Activated CD4-positive, alpha-beta T cell treated with anti-CD3 and anti-CD28 coated beads, Interleukin-2, amount 50 U/mL, for 24 hours (primary cell): Measurements from ENCODE around the gene ATOH8.

Source experiments
- DNase-seq, 2 donors: peaks; one replicate each; pipeline ENCODE4 v3.0.0-alpha.2; 2020; ENCODE audit warnings: low read depth in 1 of 2, low spot score in 1 of 2

The ATOH8 gene

DNA sequence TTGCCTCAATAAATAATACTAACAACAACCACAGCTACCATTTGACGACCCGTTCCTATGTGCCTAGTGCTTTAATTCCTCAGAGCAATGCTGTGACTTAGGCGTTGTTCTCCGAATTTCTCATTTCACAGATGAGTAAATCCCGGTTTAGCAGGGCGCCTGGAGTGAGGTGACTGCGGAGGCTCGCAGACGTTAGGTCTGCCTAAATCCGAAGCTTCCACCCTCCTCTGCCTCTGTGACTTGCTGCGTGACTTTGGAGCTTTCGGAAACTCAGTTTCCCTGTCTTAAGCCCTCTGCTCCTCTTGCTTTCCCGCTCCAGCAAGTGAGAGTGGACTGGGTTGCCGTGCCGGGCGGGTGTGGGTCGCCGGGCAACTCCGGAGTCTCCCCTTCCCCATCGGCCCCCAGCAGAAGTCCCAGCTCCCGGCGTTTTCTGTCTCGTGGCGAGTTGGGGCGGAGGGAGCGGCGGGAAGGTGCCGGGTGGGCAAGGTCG is 711 bp upstream of the ATOH8 start:
- no peak for DNase-seq

- DNase-seq = no peak
Measured at GRCh38 chr2:85754313-85755095, 713 bp downstream of the ATOH8 start.

DNA sequence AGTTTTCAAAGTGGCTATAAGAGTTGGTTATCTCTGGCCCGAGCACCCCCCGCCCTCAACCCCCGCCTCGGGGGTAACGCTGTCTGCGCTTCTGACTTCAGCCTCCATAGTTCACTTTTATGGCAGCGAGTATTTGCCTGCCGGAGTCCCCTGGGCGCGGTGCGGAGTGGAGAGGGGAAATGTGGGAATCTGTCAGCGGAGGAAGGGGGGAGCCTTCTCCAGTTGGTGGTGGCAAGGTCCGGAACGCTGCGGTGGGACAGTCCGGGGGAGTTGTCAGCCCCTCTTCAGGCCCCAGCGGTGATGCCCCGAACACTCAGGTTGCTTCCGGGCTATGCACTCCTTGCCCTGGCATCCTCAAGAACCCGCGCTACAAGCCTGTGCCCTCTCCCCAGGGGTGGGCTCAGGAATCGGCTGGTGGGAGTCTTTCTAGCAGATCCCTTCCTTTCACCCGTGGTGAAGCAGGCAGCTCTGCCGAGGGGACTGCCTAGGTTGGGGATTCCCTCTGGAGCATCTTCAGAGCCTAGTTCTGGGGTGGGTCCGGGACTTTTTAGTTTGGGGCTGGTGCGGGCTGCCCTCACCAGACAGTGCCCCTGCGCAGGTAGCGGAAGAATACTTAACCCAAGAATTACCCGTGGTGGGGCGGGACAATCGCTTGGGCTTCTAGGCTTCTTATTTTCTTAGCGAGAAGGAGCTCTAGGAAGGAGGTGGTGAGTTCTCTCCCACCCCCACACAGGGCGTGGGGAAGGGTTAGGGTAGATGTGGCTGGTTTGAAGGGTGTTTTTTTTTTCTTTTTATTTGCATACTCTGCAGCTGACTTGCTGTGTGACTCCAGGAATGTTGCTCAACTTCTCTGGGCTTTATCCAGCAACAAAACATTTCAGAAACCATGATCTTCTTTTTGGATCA is 1.6 kb downstream of the ATOH8 start:
- DNase-seq = no peak

DNA sequence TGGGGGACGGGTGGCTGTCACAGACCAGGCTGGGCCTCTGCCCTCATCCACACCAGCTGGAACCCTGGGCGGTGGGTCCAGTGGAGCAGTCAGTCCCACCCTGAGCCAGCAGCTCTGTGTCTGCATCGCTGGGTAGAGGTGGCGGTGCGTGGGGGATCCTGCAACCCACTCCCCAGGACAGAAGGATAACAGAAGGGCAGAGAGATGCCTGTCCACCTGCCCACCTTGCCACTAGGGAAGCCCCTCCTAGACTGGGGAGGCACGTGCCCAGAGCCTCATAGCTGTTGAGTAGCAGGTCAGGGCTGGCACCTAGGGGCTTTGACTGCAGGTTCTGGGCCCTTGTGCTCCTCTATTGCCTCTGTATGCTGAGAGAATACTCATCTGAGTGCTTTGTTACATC is 2.4 kb downstream of the ATOH8 start:
- no peak for DNase-seq

DNA sequence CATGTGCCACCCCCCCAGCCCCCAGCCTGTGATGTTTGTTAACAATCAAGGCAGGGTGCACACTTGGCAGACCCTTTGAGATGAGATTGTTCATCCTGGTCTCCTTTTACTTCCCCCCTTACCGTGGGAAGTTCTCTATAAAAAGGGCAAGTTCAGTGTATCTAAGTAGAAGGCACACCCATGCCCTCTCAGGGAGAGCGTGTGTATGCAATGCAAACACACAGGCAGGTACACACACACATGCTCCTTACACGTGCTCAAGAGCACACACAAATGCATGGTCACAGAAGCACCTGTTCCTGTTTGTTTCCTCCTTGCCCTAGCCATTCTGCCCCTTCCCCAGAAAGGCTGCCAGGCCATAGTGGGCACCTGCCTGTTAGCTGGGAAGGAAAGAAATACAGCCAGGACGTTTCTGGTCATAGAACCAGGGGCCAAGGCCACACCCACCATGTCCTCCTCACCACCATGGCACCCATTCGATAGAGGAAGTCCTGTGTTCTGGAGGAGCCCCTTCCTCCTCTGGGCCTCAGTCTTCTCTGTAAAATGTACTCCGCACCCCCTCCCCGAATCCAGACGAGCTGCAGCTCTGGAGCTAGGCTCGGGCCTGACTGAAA is 3.1 kb downstream of the ATOH8 start:
- no peak for DNase-seq

DNA sequence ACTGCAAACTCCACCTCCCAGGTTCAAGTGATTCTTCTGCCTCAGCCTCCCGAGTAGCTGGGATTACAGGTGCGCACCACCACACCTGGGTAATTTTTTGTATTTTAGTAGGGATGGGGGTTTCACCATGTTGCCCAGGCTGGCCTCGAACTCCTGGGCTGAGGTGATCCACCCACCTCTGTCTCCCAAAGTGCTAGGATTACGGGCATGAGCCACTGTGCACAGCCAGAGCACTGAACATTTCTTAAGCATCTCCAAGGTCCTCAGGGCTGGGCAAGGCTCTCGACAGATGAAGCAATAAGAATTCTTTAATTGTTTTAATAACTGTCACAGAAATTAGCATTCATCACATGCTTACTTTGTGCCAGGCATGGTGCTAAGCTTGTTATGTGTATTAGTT is 4.1 kb downstream of the ATOH8 start:
- DNase-seq = no peak

- DNase-seq = no peak
Measured at GRCh38 chr2:85758361-85759256, 4.8 kb downstream of the ATOH8 start.

DNA sequence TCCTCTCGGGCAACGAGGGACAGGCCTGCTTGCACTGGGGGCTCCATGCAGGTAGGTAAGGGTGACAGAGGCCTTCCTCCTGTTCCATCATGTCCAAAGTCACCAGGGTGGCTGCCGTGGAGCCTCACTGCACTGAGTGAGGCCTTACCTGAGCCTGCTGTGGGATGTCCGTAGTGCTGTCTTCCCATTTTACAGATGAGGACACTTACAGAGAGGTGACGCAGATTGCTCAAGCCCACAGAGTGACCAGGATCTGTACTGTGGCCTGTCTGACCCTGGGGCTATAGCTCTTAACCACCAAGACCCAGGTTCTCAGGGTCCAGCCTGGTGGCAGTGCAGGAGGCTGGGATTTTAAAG is 5.4 kb downstream of the ATOH8 start:
- no peak for DNase-seq

GRCh38 chr2:85760371-85760770 is 6.6 kb downstream of the ATOH8 start:
- DNase-seq = no peak

GRCh38 chr2:85760872-85761271 is 7.1 kb downstream of the ATOH8 start:
- DNase-seq = no peak

GRCh38 chr2:85761512-85761944 is 7.7 kb downstream of the ATOH8 start:
- DNase-seq = no peak

GRCh38 chr2:85761946-85762345 is 8.2 kb downstream of the ATOH8 start:
- no peak for DNase-seq

GRCh38 chr2:85763132-85763531 is 9.3 kb downstream of the ATOH8 start:
- DNase-seq = no peak

- no peak for DNase-seq
Measured at GRCh38 chr2:85763831-85764230, 10.0 kb downstream of the ATOH8 start.

GRCh38 chr2:85765081-85765731 is 11.4 kb downstream of the ATOH8 start:
- no peak for DNase-seq

DNA sequence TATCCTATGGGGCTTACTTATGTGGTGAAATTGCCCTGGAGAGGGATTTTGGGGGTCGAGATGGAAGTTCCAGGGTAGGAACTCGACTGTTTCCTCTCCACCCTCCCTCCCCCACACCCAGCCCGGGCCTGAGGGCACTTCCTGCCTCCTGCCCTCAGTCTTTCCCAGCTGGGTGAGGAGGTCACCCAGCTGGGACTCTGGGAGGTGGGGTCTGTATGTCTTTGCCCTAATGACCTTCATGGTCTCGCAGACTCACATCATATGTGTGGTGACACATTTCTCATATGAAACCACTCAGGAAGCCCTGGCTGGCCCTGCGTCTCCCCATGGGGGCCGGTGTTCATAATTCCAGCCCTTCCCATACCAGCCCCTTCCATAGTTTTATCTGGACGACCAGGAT is 12.4 kb downstream of the ATOH8 start:
- no peak for DNase-seq

- no peak for DNase-seq
Measured at GRCh38 chr2:85767803-85768665, 14.2 kb downstream of the ATOH8 start.

DNA sequence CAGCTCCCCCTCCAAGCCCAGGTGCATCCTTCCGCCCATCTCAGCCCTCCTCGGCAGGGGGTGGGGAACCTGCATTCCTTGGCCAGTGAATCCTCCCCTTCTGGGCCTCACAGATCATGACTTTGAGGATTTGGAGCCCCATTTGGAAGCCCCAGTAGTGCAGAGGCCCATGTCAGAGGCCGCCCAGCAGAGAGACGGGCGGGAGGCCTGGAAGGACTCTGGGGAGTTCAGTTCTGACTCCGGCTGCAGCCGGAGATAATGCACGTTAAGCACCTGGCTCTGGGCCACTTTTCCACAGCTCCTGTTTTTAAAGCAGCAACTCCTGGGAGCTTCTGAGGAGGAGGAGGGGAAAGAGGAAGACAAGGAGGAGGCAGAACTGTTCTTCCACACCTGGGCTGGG is 14.9 kb downstream of the ATOH8 start:
- DNase-seq = no peak

DNA sequence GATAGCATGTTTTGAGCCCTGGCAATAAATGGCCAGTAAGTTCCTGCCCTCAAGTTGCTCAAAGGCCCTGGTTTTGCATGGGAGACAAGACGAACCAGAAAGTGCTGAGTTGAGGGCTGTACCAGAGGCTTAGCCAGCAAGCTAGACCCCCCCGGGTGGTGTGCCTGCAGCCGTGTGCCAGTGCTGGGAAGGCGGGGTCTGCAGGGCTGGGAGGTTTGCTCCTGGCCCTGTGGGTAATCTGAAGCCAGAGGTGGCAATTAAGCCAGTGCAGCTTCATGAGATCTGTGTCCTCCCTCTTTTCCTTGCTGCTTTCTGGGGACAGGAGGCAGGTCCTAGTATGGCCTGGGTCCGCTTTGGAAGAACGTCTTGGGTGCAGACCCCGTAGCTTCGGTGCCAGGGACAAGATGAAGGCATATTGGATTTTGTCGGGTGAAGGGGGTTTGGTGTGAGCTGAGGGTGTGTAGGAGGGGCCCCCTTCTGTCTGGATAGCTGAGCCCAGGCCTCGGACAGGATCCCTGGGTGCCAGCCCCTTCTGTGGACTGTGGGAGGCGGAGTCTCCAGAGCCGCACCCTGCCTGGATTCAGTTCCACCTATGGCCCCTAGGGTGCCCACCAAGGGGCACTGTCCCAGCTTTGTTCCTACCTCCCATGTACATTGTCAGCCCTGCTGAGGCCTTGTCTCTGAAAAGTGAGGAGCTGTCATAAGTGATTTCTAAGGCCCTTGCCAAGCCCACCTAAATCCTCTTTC is 15.6 kb downstream of the ATOH8 start:
- no peak for DNase-seq
